ENCODE results near the gene CADM1. TPM values are rescaled to one million over a fixed set of nuclear protein-coding genes. Genes with fewer than 3 reads are reported as not detected.

CADM1 gene
- total RNA-seq, 1 experiment from 2014 or later = 12.9 TPM

DNA sequence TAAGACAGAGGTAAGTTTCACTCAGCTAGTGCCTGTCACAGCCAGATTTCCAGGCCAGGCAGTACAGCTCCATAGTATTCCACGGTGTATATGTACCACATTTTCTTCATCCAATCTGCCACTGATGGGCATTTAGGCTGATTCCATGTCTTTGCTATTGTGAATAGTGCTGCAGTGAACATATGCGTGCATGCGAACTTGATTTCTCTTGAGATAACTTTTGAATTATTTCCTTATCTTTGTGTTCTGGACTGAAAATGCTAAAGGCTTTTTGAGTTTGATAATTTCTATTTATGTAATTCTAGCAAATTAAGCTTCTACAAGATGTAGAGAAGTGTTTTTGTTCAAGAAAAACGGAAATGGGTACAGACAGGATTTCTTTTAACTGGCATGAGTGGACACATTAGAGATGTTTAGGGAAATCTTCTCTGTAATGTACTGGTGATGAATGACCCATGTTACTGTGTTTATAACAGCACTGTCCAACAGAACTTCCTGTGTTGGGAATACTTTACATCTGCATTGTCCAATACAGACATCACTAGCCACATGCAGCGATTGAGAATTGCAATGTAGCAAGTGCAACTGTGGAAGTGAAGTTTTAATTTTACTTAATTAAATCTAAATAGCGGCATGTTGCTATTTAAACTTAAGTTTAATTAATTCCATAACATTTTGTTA, 151.3 kb downstream of the CADM1 start:
- CTCF ChIA-PET = no interaction called here
- no TSS peak for BruUV-seq (replicated peaks)
- TF ChIP-seq EZH2 (IDR thresholded peaks at IDR 0.05; ENCODE audit: borderline replicate concordance, low read depth, low read length, poor library complexity, severe bottlenecking) = no peak
- TF ChIP-seq, protein P1, sequence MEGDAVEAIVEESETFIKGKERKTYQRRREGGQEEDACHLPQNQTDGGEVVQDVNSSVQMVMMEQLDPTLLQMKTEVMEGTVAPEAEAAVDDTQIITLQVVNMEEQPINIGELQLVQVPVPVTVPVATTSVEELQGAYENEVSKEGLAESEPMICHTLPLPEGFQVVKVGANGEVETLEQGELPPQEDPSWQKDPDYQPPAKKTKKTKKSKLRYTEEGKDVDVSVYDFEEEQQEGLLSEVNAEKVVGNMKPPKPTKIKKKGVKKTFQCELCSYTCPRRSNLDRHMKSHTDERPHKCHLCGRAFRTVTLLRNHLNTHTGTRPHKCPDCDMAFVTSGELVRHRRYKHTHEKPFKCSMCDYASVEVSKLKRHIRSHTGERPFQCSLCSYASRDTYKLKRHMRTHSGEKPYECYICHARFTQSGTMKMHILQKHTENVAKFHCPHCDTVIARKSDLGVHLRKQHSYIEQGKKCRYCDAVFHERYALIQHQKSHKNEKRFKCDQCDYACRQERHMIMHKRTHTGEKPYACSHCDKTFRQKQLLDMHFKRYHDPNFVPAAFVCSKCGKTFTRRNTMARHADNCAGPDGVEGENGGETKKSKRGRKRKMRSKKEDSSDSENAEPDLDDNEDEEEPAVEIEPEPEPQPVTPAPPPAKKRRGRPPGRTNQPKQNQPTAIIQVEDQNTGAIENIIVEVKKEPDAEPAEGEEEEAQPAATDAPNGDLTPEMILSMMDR (conservative IDR thresholded peaks at IDR 0.05; ENCODE audit: low read depth, low read length) = no peak
- peaks cover 8% of the 10 kb centered on the region for H3K4me1 ChIP-seq (ENCODE audit: insufficient read depth, low read length, poor library complexity, severe bottlenecking)
- no peaks in the 10 kb centered on the region for H3K9me3 ChIP-seq (ENCODE audit: low read depth, low read length, poor library complexity, severe bottlenecking)
- H3K36me3 ChIP-seq (ENCODE audit: insufficient read depth, low read length, poor library complexity, severe bottlenecking) = no peaks in the 10 kb centered on the region
- DNase-seq (ENCODE audit: low spot score) = no peak
- intact Hi-C loops (cut with micrococcal nuclease; ENCODE audit: unreplicated experiment) = no loop called here
- POLR2A ChIA-PET (ENCODE audit: low non-redundant PET) = no interaction called here
- H3K4me3 ChIP-seq (ENCODE audit: low read depth, low read length, poor library complexity, severe bottlenecking) = no peak overlapping the region
- H3K27me3 ChIP-seq (replicated peaks; ENCODE audit: insufficient read depth, low read depth, low read length, poor library complexity) = no peaks in the 10 kb centered on the region
- H3K27ac ChIP-seq (ENCODE audit: low read depth, low read length, poor library complexity, severe bottlenecking) = no peak overlapping the region

GRCh38 chr11:115349335-115350017, 154.7 kb downstream of the CADM1 start:
- POLR2A ChIA-PET (ENCODE audit: low non-redundant PET) = no interaction called here
- H3K4me1 ChIP-seq (ENCODE audit: insufficient read depth, low read length, poor library complexity, severe bottlenecking) = peaks cover 8% of the 10 kb centered on the region
- intact Hi-C loops (cut with micrococcal nuclease; ENCODE audit: unreplicated experiment) = no loop called here
- no peak overlapping the region for H3K4me3 ChIP-seq (ENCODE audit: low read depth, low read length, poor library complexity, severe bottlenecking)
- TF ChIP-seq, protein P1 (conservative IDR thresholded peaks at IDR 0.05; ENCODE audit: low read depth, low read length) = no peak
- TF ChIP-seq EZH2 (IDR thresholded peaks at IDR 0.05; ENCODE audit: borderline replicate concordance, low read depth, low read length, poor library complexity, severe bottlenecking) = no peak
- CTCF ChIA-PET = no interaction called here
- BruUV-seq (replicated peaks) = no TSS peak
- H3K27me3 ChIP-seq (replicated peaks; ENCODE audit: insufficient read depth, low read depth, low read length, poor library complexity) = no peaks in the 10 kb centered on the region
- no peaks in the 10 kb centered on the region for H3K36me3 ChIP-seq (ENCODE audit: insufficient read depth, low read length, poor library complexity, severe bottlenecking)
- H3K27ac ChIP-seq (ENCODE audit: low read depth, low read length, poor library complexity, severe bottlenecking) = no peak overlapping the region
- DNase-seq (ENCODE audit: low spot score) = no peak
- no peaks in the 10 kb centered on the region for H3K9me3 ChIP-seq (ENCODE audit: low read depth, low read length, poor library complexity, severe bottlenecking)

GRCh38 chr11:115348416-115348815, 155.8 kb downstream of the CADM1 start:
- ChIA-PET CTCF (no interaction called here), POLR2A (ENCODE audit: low non-redundant PET) (no interaction called here)
- no peak for DNase-seq (ENCODE audit: low spot score)
- Histone ChIP-seq H3K4me1 (ENCODE audit: insufficient read depth, low read length, poor library complexity, severe bottlenecking) (peaks cover 8% of the 10 kb centered on the region), H3K27me3 (replicated peaks; ENCODE audit: insufficient read depth, low read depth, low read length, poor library complexity) (no peaks in the 10 kb centered on the region), H3K4me3 (ENCODE audit: low read depth, low read length, poor library complexity, severe bottlenecking) (no peak overlapping the region), H3K9me3 (ENCODE audit: low read depth, low read length, poor library complexity, severe bottlenecking) (no peaks in the 10 kb centered on the region), H3K36me3 (ENCODE audit: insufficient read depth, low read length, poor library complexity, severe bottlenecking) (no peaks in the 10 kb centered on the region), H3K27ac (ENCODE audit: low read depth, low read length, poor library complexity, severe bottlenecking) (no peak overlapping the region)
- no TSS peak for BruUV-seq (replicated peaks)
- TF ChIP-seq, protein P1 (conservative IDR thresholded peaks at IDR 0.05; ENCODE audit: low read depth, low read length) = no peak
- no peak for TF ChIP-seq EZH2 (IDR thresholded peaks at IDR 0.05; ENCODE audit: borderline replicate concordance, low read depth, low read length, poor library complexity, severe bottlenecking)
- intact Hi-C loops (cut with micrococcal nuclease; ENCODE audit: unreplicated experiment) = no loop called here
